ENCODE data around the gene GPRC5C.

DNA sequence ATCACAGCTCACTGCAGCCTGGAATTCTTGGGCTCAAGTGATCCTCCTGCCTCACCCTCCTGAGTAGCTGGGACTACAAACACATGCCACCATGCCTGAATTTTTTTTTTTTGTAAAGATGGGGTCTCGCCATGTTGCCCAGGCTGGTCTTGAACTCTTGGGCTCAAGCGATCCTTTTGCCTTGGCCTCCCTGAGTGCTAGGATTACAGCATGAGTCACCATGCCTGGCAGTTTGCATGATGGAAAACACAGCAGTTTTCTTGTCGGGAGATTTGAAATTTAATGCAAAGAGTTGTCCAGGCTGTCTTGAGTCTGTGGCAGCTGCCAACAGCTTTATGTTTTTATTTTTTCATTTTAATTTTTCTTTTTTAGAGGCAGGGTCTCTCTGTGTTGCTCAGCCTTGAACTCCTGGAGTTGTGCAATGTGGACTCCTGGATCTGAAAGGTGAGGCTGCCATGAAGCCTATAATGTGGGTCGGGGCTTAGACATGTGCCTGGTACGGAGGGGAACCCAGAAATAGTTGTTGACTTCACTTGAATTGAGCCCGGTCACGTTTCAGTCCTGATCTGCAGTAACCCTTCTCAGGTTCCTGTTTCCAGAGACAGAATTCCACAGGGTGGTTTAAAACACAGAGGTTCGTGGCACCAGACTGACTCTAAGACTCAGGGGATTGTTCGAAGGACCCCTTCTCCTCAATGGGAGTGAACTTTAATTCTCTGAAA is 53.3 kb downstream of the GPRC5C start:
- TF ChIP-seq, protein P1, sequence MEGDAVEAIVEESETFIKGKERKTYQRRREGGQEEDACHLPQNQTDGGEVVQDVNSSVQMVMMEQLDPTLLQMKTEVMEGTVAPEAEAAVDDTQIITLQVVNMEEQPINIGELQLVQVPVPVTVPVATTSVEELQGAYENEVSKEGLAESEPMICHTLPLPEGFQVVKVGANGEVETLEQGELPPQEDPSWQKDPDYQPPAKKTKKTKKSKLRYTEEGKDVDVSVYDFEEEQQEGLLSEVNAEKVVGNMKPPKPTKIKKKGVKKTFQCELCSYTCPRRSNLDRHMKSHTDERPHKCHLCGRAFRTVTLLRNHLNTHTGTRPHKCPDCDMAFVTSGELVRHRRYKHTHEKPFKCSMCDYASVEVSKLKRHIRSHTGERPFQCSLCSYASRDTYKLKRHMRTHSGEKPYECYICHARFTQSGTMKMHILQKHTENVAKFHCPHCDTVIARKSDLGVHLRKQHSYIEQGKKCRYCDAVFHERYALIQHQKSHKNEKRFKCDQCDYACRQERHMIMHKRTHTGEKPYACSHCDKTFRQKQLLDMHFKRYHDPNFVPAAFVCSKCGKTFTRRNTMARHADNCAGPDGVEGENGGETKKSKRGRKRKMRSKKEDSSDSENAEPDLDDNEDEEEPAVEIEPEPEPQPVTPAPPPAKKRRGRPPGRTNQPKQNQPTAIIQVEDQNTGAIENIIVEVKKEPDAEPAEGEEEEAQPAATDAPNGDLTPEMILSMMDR (conservative IDR thresholded peaks at IDR 0.05), result no peak
- TF ChIP-seq ZFX (IDR thresholded peaks at IDR 0.05), result no peak
